CD4-positive, alpha-beta T cell treated with Interferon alpha-2 for 1 hour (primary cell): ENCODE data around the gene ACOT2.

Source experiments
- DNase-seq, 2 donors: peaks; one replicate each; pipeline ENCODE4 v3.0.0-alpha.2; 2020 to 2022

ACOT2 gene

GRCh38 chr14:73616831-73617230, 47.8 kb downstream of the ACOT2 start:
- DNase-seq: no peak

GRCh38 chr14:73619524-73619923, 50.5 kb downstream of the ACOT2 start:
- DNase-seq: no peak

DNA sequence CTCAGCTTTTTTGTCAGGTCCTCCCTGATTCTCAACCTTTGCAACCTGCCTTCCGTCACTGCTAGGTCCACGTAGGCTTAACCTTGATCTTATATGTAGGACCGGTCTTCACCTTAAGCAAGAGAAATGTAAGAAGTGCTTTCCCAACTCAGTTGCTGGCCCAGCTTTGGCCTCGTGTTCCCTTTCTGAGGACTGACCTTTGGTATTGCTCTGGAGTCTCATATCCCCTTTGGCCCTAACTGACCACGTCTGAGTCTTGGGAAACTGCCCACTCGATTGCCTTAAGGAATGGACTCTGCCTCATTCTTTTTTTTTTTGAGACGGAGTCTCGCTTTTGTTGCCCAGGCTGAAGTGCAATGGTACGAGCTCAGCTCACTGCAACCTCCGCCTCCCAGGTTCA, 51.3 kb downstream of the ACOT2 start:
- no peak for DNase-seq

DNA sequence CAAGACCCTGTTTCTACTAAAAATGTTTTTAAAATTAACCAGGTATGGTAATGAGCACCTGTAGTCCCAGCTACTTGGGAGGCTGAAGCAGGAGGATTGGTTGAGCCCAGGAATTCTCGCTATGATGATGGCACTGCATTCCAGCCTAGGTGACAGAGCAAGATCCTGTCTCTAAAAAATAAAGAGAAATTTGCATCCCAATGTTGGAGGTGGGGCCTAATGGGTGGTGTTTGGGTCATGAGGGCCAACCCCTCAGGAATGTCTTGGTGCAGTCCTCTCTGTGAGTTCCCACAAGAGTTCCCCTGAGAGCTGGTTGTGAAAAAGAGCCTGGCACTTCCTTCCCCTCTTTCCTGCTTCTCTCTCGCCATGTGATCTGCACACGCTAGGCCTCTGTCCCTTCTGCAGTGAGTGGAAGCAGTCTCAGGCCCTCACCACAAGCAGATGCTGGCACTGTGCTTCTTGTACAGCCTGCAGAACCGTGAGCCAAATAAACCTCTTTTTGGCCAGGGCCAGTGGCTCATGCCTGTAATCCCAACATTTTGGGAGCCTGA, 54.6 kb downstream of the ACOT2 start:
- no peak for DNase-seq
